ENCODE results near the gene RYR1.

The RYR1 gene

GRCh38 chr19:38434549-38435051, 1.1 kb downstream of the RYR1 start:
- H3K4me3 ChIP-seq (ENCODE audit: low read length): no peak overlapping the region
- H3K36me3 ChIP-seq (ENCODE audit: insufficient read depth, low read length): no peaks in the 10 kb centered on the region
- H3K4me1 ChIP-seq (ENCODE audit: control insufficient read depth, insufficient read depth, low read length): no peaks in the 10 kb centered on the region
- no peaks in the 10 kb centered on the region for H3K9me3 ChIP-seq (replicated peaks; ENCODE audit: low read length)
- H3K9ac ChIP-seq (ENCODE audit: low read depth, low read length): no peak overlapping the region
- H3K4me2 ChIP-seq (ENCODE audit: low read length): no peak overlapping the region
- H3K27me3 ChIP-seq (ENCODE audit: control insufficient read depth, insufficient read depth, low read length): peaks cover 16% of the 10 kb centered on the region

GRCh38 chr19:38437295-38437694, 3.8 kb downstream of the RYR1 start:
- Histone ChIP-seq H3K9ac (ENCODE audit: low read depth, low read length) (no peak overlapping the region), H3K4me1 (ENCODE audit: control insufficient read depth, insufficient read depth, low read length) (no peaks in the 10 kb centered on the region), H3K4me3 (ENCODE audit: low read length) (no peak overlapping the region), H3K4me2 (ENCODE audit: low read length) (no peak overlapping the region), H3K36me3 (ENCODE audit: insufficient read depth, low read length) (no peaks in the 10 kb centered on the region), H3K27me3 (ENCODE audit: control insufficient read depth, insufficient read depth, low read length) (peaks cover 10% of the 10 kb centered on the region), H3K9me3 (replicated peaks; ENCODE audit: low read length) (no peaks in the 10 kb centered on the region)

GRCh38 chr19:38437917-38438316, 4.4 kb downstream of the RYR1 start:
- no peak overlapping the region for H3K9ac ChIP-seq (ENCODE audit: low read depth, low read length)
- no peaks in the 10 kb centered on the region for H3K36me3 ChIP-seq (ENCODE audit: insufficient read depth, low read length)
- peaks cover 10% of the 10 kb centered on the region for H3K27me3 ChIP-seq (ENCODE audit: control insufficient read depth, insufficient read depth, low read length)
- no peak overlapping the region for H3K4me3 ChIP-seq (ENCODE audit: low read length)
- no peak overlapping the region for H3K4me2 ChIP-seq (ENCODE audit: low read length)
- H3K4me1 ChIP-seq (ENCODE audit: control insufficient read depth, insufficient read depth, low read length): no peaks in the 10 kb centered on the region
- H3K9me3 ChIP-seq (replicated peaks; ENCODE audit: low read length): no peaks in the 10 kb centered on the region

GRCh38 chr19:38440592-38440991, 7.1 kb downstream of the RYR1 start:
- no peaks in the 10 kb centered on the region for H3K4me1 ChIP-seq (ENCODE audit: control insufficient read depth, insufficient read depth, low read length)
- H3K36me3 ChIP-seq (ENCODE audit: insufficient read depth, low read length): no peaks in the 10 kb centered on the region
- H3K4me3 ChIP-seq (ENCODE audit: low read length): no peak overlapping the region
- H3K9ac ChIP-seq (ENCODE audit: low read depth, low read length): no peak overlapping the region
- H3K9me3 ChIP-seq (replicated peaks; ENCODE audit: low read length): no peaks in the 10 kb centered on the region
- no peak overlapping the region for H3K4me2 ChIP-seq (ENCODE audit: low read length)
- H3K27me3 ChIP-seq (ENCODE audit: control insufficient read depth, insufficient read depth, low read length): peaks cover 3% of the 10 kb centered on the region

- no peak overlapping the region for H3K4me3 ChIP-seq (ENCODE audit: low read length)
- no peaks in the 10 kb centered on the region for H3K36me3 ChIP-seq (ENCODE audit: insufficient read depth, low read length)
- H3K4me1 ChIP-seq (ENCODE audit: control insufficient read depth, insufficient read depth, low read length): no peaks in the 10 kb centered on the region
- no peaks in the 10 kb centered on the region for H3K9me3 ChIP-seq (replicated peaks; ENCODE audit: low read length)
- peaks cover 3% of the 10 kb centered on the region for H3K27me3 ChIP-seq (ENCODE audit: control insufficient read depth, insufficient read depth, low read length)
- no peak overlapping the region for H3K9ac ChIP-seq (ENCODE audit: low read depth, low read length)
- H3K4me2 ChIP-seq (ENCODE audit: low read length): no peak overlapping the region
These were observed 8.3 kb downstream of the RYR1 start for GRCh38 chr19:38441657-38442348.

- Histone ChIP-seq H3K4me2 (ENCODE audit: low read length) (no peak overlapping the region), H3K4me1 (ENCODE audit: control insufficient read depth, insufficient read depth, low read length) (no peaks in the 10 kb centered on the region), H3K27me3 (ENCODE audit: control insufficient read depth, insufficient read depth, low read length) (peaks cover 3% of the 10 kb centered on the region), H3K36me3 (ENCODE audit: insufficient read depth, low read length) (no peaks in the 10 kb centered on the region), H3K4me3 (ENCODE audit: low read length) (no peak overlapping the region), H3K9ac (ENCODE audit: low read depth, low read length) (no peak overlapping the region), H3K9me3 (replicated peaks; ENCODE audit: low read length) (no peaks in the 10 kb centered on the region)
These were observed 9.2 kb downstream of the RYR1 start for GRCh38 chr19:38442736-38443135.

GRCh38 chr19:38443458-38443999, 10.0 kb downstream of the RYR1 start:
- Histone ChIP-seq H3K9ac (ENCODE audit: low read depth, low read length) (no peak overlapping the region), H3K27me3 (ENCODE audit: control insufficient read depth, insufficient read depth, low read length) (peaks cover 3% of the 10 kb centered on the region)

GRCh38 chr19:38444026-38444425, 10.5 kb downstream of the RYR1 start:
- H3K36me3 ChIP-seq (ENCODE audit: insufficient read depth, low read length): no peaks in the 10 kb centered on the region
- no peaks in the 10 kb centered on the region for H3K4me1 ChIP-seq (ENCODE audit: control insufficient read depth, insufficient read depth, low read length)
- no peak overlapping the region for H3K9ac ChIP-seq (ENCODE audit: low read depth, low read length)
- no peaks in the 10 kb centered on the region for H3K9me3 ChIP-seq (replicated peaks; ENCODE audit: low read length)
- H3K27me3 ChIP-seq (ENCODE audit: control insufficient read depth, insufficient read depth, low read length): peaks cover 3% of the 10 kb centered on the region
- no peak overlapping the region for H3K4me3 ChIP-seq (ENCODE audit: low read length)
- H3K4me2 ChIP-seq (ENCODE audit: low read length): no peak overlapping the region

More at GRCh38 chr19:38443458-38443999, 10.0 kb downstream of the RYR1 start:
- no peaks in the 10 kb centered on the region for H3K4me1 ChIP-seq (ENCODE audit: control insufficient read depth, insufficient read depth, low read length)
- H3K36me3 ChIP-seq (ENCODE audit: insufficient read depth, low read length): no peaks in the 10 kb centered on the region
- H3K4me3 ChIP-seq (ENCODE audit: low read length): no peak overlapping the region
- H3K4me2 ChIP-seq (ENCODE audit: low read length): no peak overlapping the region
- H3K9me3 ChIP-seq (replicated peaks; ENCODE audit: low read length): no peaks in the 10 kb centered on the region

GRCh38 chr19:38445362-38445761, 11.9 kb downstream of the RYR1 start:
- H3K4me1 ChIP-seq (ENCODE audit: control insufficient read depth, insufficient read depth, low read length): no peaks in the 10 kb centered on the region
- H3K36me3 ChIP-seq (ENCODE audit: insufficient read depth, low read length): no peaks in the 10 kb centered on the region
- H3K9me3 ChIP-seq (replicated peaks; ENCODE audit: low read length): no peaks in the 10 kb centered on the region
- H3K9ac ChIP-seq (ENCODE audit: low read depth, low read length): no peak overlapping the region
- no peak overlapping the region for H3K4me2 ChIP-seq (ENCODE audit: low read length)
- H3K27me3 ChIP-seq (ENCODE audit: control insufficient read depth, insufficient read depth, low read length): peaks cover 3% of the 10 kb centered on the region
- no peak overlapping the region for H3K4me3 ChIP-seq (ENCODE audit: low read length)

GRCh38 chr19:38448225-38448624, 14.7 kb downstream of the RYR1 start:
- Histone ChIP-seq H3K4me1 (ENCODE audit: control insufficient read depth, insufficient read depth, low read length) (no peaks in the 10 kb centered on the region), H3K36me3 (ENCODE audit: insufficient read depth, low read length) (no peaks in the 10 kb centered on the region), H3K27me3 (ENCODE audit: control insufficient read depth, insufficient read depth, low read length) (peaks cover 3% of the 10 kb centered on the region), H3K9ac (ENCODE audit: low read depth, low read length) (no peak overlapping the region), H3K4me2 (ENCODE audit: low read length) (no peak overlapping the region), H3K4me3 (ENCODE audit: low read length) (no peak overlapping the region), H3K9me3 (replicated peaks; ENCODE audit: low read length) (no peaks in the 10 kb centered on the region)

- no peaks in the 10 kb centered on the region for H3K27me3 ChIP-seq (ENCODE audit: control insufficient read depth, insufficient read depth, low read length)
- no peak overlapping the region for H3K9ac ChIP-seq (ENCODE audit: low read depth, low read length)
- H3K4me2 ChIP-seq (ENCODE audit: low read length): no peak overlapping the region
- H3K36me3 ChIP-seq (ENCODE audit: insufficient read depth, low read length): no peaks in the 10 kb centered on the region
- H3K4me1 ChIP-seq (ENCODE audit: control insufficient read depth, insufficient read depth, low read length): no peaks in the 10 kb centered on the region
- H3K4me3 ChIP-seq (ENCODE audit: low read length): no peak overlapping the region
- no peaks in the 10 kb centered on the region for H3K9me3 ChIP-seq (replicated peaks; ENCODE audit: low read length)
These were observed 16.0 kb downstream of the RYR1 start for GRCh38 chr19:38449518-38449917.

GRCh38 chr19:38451036-38451435, 17.5 kb downstream of the RYR1 start:
- H3K27me3 ChIP-seq (ENCODE audit: control insufficient read depth, insufficient read depth, low read length): no peaks in the 10 kb centered on the region
- H3K9ac ChIP-seq (ENCODE audit: low read depth, low read length): no peak overlapping the region
- no peaks in the 10 kb centered on the region for H3K9me3 ChIP-seq (replicated peaks; ENCODE audit: low read length)
- H3K36me3 ChIP-seq (ENCODE audit: insufficient read depth, low read length): no peaks in the 10 kb centered on the region
- no peak overlapping the region for H3K4me3 ChIP-seq (ENCODE audit: low read length)
- H3K4me1 ChIP-seq (ENCODE audit: control insufficient read depth, insufficient read depth, low read length): no peaks in the 10 kb centered on the region
- no peak overlapping the region for H3K4me2 ChIP-seq (ENCODE audit: low read length)
